Caco-2 (cell line): ENCODE data around the gene NFIL3. TPM values are rescaled to one million over a fixed set of nuclear protein-coding genes. Genes with fewer than 3 reads are reported as not detected.

Experiments
- BruUV-seq: library from RNA; stranded (reverse); fragments of 400-500 nt; replicated peaks from 2 replicates; lab custom pipeline; 2021; lab: Mats Ljungman, UMichigan
- CTCF ChIA-PET: fragments of 300-600 bp; sonication (Branson Sonifier 250); formaldehyde crosslinking; loops from one replicate; lab custom pipeline; 2022; ENCODE audit warnings: antibody characterized with exemption; lab: Charles Lee
- POLR2A ChIA-PET: fragments of 300-600 bp; sonication (Branson Sonifier 250); formaldehyde crosslinking; loops from one replicate; lab custom pipeline; 2022; ENCODE audit warnings: antibody characterized with exemption; lab: Charles Lee
- DNase-seq, 2 experiments: peaks; one replicate each; pipeline versions ENCODE4 v3.0.0 to v3.0.0-alpha.2; 2020 to 2022
- H3K27me3 ChIP-seq: replicated peaks from 2 replicates; pipeline ENCODE4 v1.6.0; 2011; ENCODE audit warnings: low read length; ENCODE audit not compliant: control insufficient read depth, insufficient read depth
- H3K36me3 ChIP-seq: 2 replicates; pipeline ENCODE4 v1.5.1; 2011; ENCODE audit warnings: low read length; ENCODE audit not compliant: control insufficient read depth, insufficient read depth
- H3K4me1 ChIP-seq: fragments of 250-450 bp; sonication (Bioruptor Pico); 2 replicates; pipeline ENCODE4 v1.5.1; 2020; ENCODE audit warnings: mild to moderate bottlenecking
- H3K4me3 ChIP-seq: 2 replicates; pipeline ENCODE4 v1.5.1; 2011; ENCODE audit warnings: low read depth, mild to moderate bottlenecking, control low read depth, low read length
- H3K9me3 ChIP-seq: fragments of 250-450 bp; sonication (Bioruptor Pico); 2 replicates; pipeline ENCODE4 v1.5.1; 2020; ENCODE audit warnings: mild to moderate bottlenecking, moderate library complexity
- H3K27ac Mint-ChIP-seq: one replicate; pipeline ENCODE4 v1.8.0; 2022; ENCODE audit warnings: mixed read lengths; ENCODE audit not compliant: unreplicated experiment
- H3K27me3 Mint-ChIP-seq: one replicate; pipeline ENCODE4 v1.8.0; 2022; ENCODE audit warnings: mixed read lengths; ENCODE audit not compliant: insufficient read depth, unreplicated experiment
- H3K36me3 Mint-ChIP-seq: one replicate; pipeline ENCODE4 v1.8.0; 2022; ENCODE audit warnings: mild to moderate bottlenecking, mixed read lengths; ENCODE audit not compliant: insufficient read depth, unreplicated experiment
- H3K4me1 Mint-ChIP-seq: one replicate; pipeline ENCODE4 v1.8.0; 2022; ENCODE audit warnings: low read depth, mixed read lengths; ENCODE audit not compliant: unreplicated experiment
- H3K4me3 Mint-ChIP-seq: one replicate; pipeline ENCODE4 v1.8.0; 2022; ENCODE audit warnings: mild to moderate bottlenecking, moderate library complexity, mixed read lengths; ENCODE audit not compliant: unreplicated experiment
- H3K9me3 Mint-ChIP-seq: one replicate; pipeline ENCODE4 v1.8.0; 2022; ENCODE audit warnings: mixed read lengths; ENCODE audit not compliant: unreplicated experiment
- intact Hi-C: fragments of 100-400 bp; cut with micrococcal nuclease; formaldehyde crosslinking; loops from one replicate; pipeline ENCODE4 v1.10.0; 2022; ENCODE audit not compliant: unreplicated experiment
- total RNA-seq: library from RNA; stranded (reverse); gene quantifications from 2 replicates; pipeline ENCODE4 v1.2.3, GENCODE V29; 2022
- TF ChIP-seq, protein P1 (sequence below), 2 experiments: fragments of 200-600 bp in 1 of 2; IDR thresholded peaks; 1 replicate in 1 of 2; 2 replicates in 1 of 2; pipeline versions ENCODE4 v1.5.1 to v1.8.0; 2011 to 2022; ENCODE audit warnings: antibody characterized with exemption in 1 of 2, control low read depth in 1 of 2, inconsistent platforms in 1 of 2, low read depth in 1 of 2, low read length in 1 of 2, mild to moderate bottlenecking in 1 of 2, moderate library complexity in 1 of 2; ENCODE audit not compliant: insufficient read depth in 1 of 2, severe bottlenecking in 1 of 2, unreplicated experiment in 1 of 2

Gene NFIL3
- total RNA-seq, 1 experiment from 2014 or later = 13.5 TPM

DNA sequence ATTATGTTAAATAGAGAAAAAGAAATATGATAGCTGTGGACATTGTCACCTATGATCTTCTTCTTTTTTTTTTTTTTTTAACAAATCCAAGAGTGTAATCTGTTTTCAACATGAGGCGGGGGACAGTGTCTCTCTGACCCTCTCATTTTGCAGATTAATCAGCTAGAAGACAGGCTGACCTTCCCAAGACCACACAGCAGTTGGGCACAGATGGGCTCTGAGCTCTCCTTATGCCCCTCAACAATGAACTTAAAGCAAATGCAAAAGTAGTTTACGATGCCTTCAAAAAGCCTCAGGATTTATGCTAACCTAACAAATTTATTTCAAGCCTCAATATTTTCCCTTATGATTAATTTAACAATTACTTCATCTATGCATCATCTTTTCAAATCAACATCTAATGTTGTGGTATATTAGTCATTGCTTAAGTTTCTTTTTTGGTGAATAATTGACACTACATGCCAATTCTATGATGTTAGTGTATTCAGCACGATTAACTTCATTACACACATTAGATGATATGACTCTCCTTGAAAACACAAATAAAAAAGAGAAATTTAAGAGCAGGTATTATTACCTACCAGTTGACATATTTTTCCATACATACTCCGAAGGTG lies 7.4 kb downstream of the NFIL3 start:
- Histone ChIP-seq H3K4me3 (no peak overlapping the region), H3K4me1 (peaks cover 11% of the 10 kb centered on the region), H3K27me3 (no peaks in the 10 kb centered on the region), H3K9me3 (no peaks in the 10 kb centered on the region), H3K36me3 (no peaks in the 10 kb centered on the region)
- CTCF ChIA-PET = no interaction called here
- no peak overlapping the region for H3K4me3 Mint-ChIP-seq
- intact Hi-C loops = no loop called here
- TF ChIP-seq, protein P1, sequence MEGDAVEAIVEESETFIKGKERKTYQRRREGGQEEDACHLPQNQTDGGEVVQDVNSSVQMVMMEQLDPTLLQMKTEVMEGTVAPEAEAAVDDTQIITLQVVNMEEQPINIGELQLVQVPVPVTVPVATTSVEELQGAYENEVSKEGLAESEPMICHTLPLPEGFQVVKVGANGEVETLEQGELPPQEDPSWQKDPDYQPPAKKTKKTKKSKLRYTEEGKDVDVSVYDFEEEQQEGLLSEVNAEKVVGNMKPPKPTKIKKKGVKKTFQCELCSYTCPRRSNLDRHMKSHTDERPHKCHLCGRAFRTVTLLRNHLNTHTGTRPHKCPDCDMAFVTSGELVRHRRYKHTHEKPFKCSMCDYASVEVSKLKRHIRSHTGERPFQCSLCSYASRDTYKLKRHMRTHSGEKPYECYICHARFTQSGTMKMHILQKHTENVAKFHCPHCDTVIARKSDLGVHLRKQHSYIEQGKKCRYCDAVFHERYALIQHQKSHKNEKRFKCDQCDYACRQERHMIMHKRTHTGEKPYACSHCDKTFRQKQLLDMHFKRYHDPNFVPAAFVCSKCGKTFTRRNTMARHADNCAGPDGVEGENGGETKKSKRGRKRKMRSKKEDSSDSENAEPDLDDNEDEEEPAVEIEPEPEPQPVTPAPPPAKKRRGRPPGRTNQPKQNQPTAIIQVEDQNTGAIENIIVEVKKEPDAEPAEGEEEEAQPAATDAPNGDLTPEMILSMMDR (IDR thresholded peaks at IDR 0.05; ENCODE audit: insufficient read depth in 1 of 2, low read depth in 1 of 2, low read length in 1 of 2, severe bottlenecking in 1 of 2, unreplicated experiment in 1 of 2) = no peak
- no peak overlapping the region for H3K27ac Mint-ChIP-seq
- H3K27me3 Mint-ChIP-seq = no peaks in the 10 kb centered on the region
- H3K36me3 Mint-ChIP-seq = peaks cover 6% of the 10 kb centered on the region
- peaks cover 6% of the 10 kb centered on the region for H3K4me1 Mint-ChIP-seq
- no peak for DNase-seq
- POLR2A ChIA-PET = no interaction called here
- H3K9me3 Mint-ChIP-seq = no peaks in the 10 kb centered on the region
- no TSS peak for BruUV-seq

DNA sequence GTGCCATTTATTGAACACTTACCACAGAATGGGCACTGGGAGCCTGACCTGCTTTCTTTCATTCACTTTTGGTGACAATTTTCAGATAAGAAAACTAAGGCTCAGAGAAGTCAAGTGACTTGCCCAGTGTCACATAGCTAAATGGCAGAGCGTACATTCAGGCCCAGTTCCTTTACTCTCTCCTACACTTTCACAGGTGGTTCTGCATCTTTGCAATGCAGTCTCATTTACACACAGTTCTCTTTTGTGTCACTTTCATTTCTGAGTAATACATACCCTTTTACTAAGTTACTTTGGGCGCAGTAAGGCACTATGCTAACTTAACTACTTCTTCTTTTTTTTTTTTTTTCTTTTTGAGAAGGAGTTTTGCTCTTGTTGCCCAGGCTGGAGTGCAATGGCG lies 8.3 kb downstream of the NFIL3 start:
- POLR2A ChIA-PET = no interaction called here
- Mint-ChIP-seq H3K4me3 (no peak overlapping the region), H3K4me1 (peaks cover 3% of the 10 kb centered on the region), H3K36me3 (peaks cover 11% of the 10 kb centered on the region), H3K9me3 (no peaks in the 10 kb centered on the region), H3K27me3 (no peaks in the 10 kb centered on the region), H3K27ac (no peak overlapping the region)
- Histone ChIP-seq H3K4me1 (peaks cover 11% of the 10 kb centered on the region), H3K9me3 (no peaks in the 10 kb centered on the region), H3K4me3 (no peak overlapping the region), H3K27me3 (no peaks in the 10 kb centered on the region), H3K36me3 (no peaks in the 10 kb centered on the region)
- CTCF ChIA-PET = no interaction called here
- no TSS peak for BruUV-seq
- DNase-seq = no peak
- intact Hi-C loops = no loop called here
- TF ChIP-seq, protein P1 (IDR thresholded peaks at IDR 0.05; ENCODE audit: insufficient read depth in 1 of 2, low read depth in 1 of 2, low read length in 1 of 2, severe bottlenecking in 1 of 2, unreplicated experiment in 1 of 2) = no peak

- H3K4me1 ChIP-seq = no peaks in the 10 kb centered on the region
- no peaks in the 10 kb centered on the region for H3K27me3 Mint-ChIP-seq
- no peaks in the 10 kb centered on the region for H3K9me3 ChIP-seq
- H3K27ac Mint-ChIP-seq = no peak overlapping the region
- TF ChIP-seq, protein P1 (IDR thresholded peaks at IDR 0.05; ENCODE audit: insufficient read depth in 1 of 2, low read depth in 1 of 2, low read length in 1 of 2, severe bottlenecking in 1 of 2, unreplicated experiment in 1 of 2) = no peak
- no peak overlapping the region for H3K4me3 ChIP-seq
- intact Hi-C loops = no loop called here
- DNase-seq = no peak
- ChIA-PET POLR2A (interaction anchor here (0.7 kb wide), 1 partner anchor 78 kb away, joined by 3 read pairs; no protein-coding TSS in a partner anchor), CTCF (no interaction called here)
- peaks cover 17% of the 10 kb centered on the region for H3K36me3 Mint-ChIP-seq
- H3K9me3 Mint-ChIP-seq = no peaks in the 10 kb centered on the region
- no peaks in the 10 kb centered on the region for H3K4me1 Mint-ChIP-seq
- no peaks in the 10 kb centered on the region for H3K36me3 ChIP-seq
- no peak overlapping the region for H3K4me3 Mint-ChIP-seq
- BruUV-seq = no TSS peak
- no peaks in the 10 kb centered on the region for H3K27me3 ChIP-seq
Observed at GRCh38 chr9:91412941-91413340, 10.7 kb downstream of the NFIL3 start.
